Breast epithelium (tissue), 4 donors: ENCODE measurements around the gene BRCC3. TPM values are rescaled to one million over a fixed set of nuclear protein-coding genes. Genes with fewer than 3 reads are reported as not detected.

Source experiments
- DNase-seq, 2 donors: peaks; one replicate each; pipeline ENCODE4 v3.0.0-alpha.2; 2019; ENCODE audit warnings: low spot score in 2 of 2
- H3K27ac ChIP-seq, 2 donors: fragments of 200-600 bp; sonication (generic) in 1 of 2; one replicate each; pipeline ENCODE4 v1.5.1; 2016 to 2019; ENCODE audit warnings: mild to moderate bottlenecking in 1 of 2
- H3K27me3 ChIP-seq, 2 donors: fragments of 200-600 bp; sonication (generic) in 1 of 2; one replicate each; pipeline versions ENCODE4 v1.5.1 to v1.6.0; 2017 to 2019; ENCODE audit warnings: control low read depth in 1 of 2, mild to moderate bottlenecking in 1 of 2
- H3K36me3 ChIP-seq: fragments of 200-600 bp; one replicate; pipeline ENCODE4 v1.5.1; 2019
- H3K4me1 ChIP-seq, 2 donors: fragments of 200-600 bp; sonication (generic); one replicate each; pipeline ENCODE4 v1.5.1; 2016 to 2019; ENCODE audit warnings: control low read depth in 1 of 2
- H3K4me3 ChIP-seq, 3 donors: fragments of 200-600 bp; sonication (generic); 1 replicate in 2 of 3; 2 replicates in 1 of 3; pipeline ENCODE4 v1.5.1; 2016 to 2019; ENCODE audit warnings: mild to moderate bottlenecking in 3 of 3, moderate library complexity in 2 of 3
- H3K9me3 ChIP-seq, 2 donors: fragments of 200-600 bp; sonication (generic) in 1 of 2; one replicate each; pipeline ENCODE4 v1.5.1; 2016 to 2019; ENCODE audit warnings: control low read depth in 1 of 2
- CTCF ChIP-seq, 3 donors: fragments of 450-650 bp; IDR thresholded peaks; one replicate each; pipeline ENCODE4 v1.5.1; 2016 to 2017; ENCODE audit warnings: antibody characterized with exemption in 3 of 3, mild to moderate bottlenecking in 3 of 3, moderate library complexity in 3 of 3
- POLR2A ChIP-seq: fragments of 450-650 bp; IDR thresholded peaks from one replicate; pipeline ENCODE4 v1.6.1; 2016; ENCODE audit warnings: antibody characterized with exemption, mild to moderate bottlenecking, moderate library complexity
- POLR2AphosphoS5 ChIP-seq, 3 donors: sonication (generic); formaldehyde crosslinking; IDR thresholded peaks; one replicate each; pipeline ENCODE4 v1.6.1; 2017; ENCODE audit warnings: antibody characterized with exemption in 3 of 3
- intact Hi-C: fragments of 100-400 bp; cut with DNase I; formaldehyde crosslinking; loops from one replicate; pipeline ENCODE4 v1.15.1; 2023; ENCODE audit warnings: low total_unique reads
- total RNA-seq, 3 donors: library from RNA; depleted of rRNA; stranded (reverse); fragments of >200 nt; gene quantifications; one replicate each; pipeline ENCODE4 v1.1.0, GENCODE V29; 2016

The BRCC3 gene
- total RNA-seq, 3 donors from 2014 or later = 12.8 to 16.0 (median 13.1) TPM

GRCh38 chrX:155094468-155095061 is 23.3 kb downstream of the BRCC3 start:
- Histone ChIP-seq H3K9me3 (no peaks in the 10 kb centered on the region), H3K4me3 (no peak overlapping the region)
- intact Hi-C loops = no loop called here

GRCh38 chrX:155105919-155106318 is 34.6 kb downstream of the BRCC3 start:
- no peaks in the 10 kb centered on the region for H3K36me3 ChIP-seq
- TF ChIP-seq POLR2AphosphoS5 (IDR thresholded peaks at IDR 0.05) (no peak), CTCF (IDR thresholded peaks at IDR 0.05) (no peak), POLR2A (no peak)
- H3K27ac ChIP-seq = no peak overlapping the region
- no peak overlapping the region for H3K4me3 ChIP-seq
- no peaks in the 10 kb centered on the region for H3K4me1 ChIP-seq
- no peaks in the 10 kb centered on the region for H3K9me3 ChIP-seq
- no peak for DNase-seq
- H3K27me3 ChIP-seq = no peaks in the 10 kb centered on the region
- intact Hi-C loops = no loop called here

More at GRCh38 chrX:155094468-155095061, 23.3 kb downstream of the BRCC3 start:
- TF ChIP-seq CTCF (IDR thresholded peaks at IDR 0.05) (peak in 1 of 3 donors; percentile 41), POLR2A (no peak), POLR2AphosphoS5 (IDR thresholded peaks at IDR 0.05) (no peak)
- Histone ChIP-seq H3K36me3 (no peaks in the 10 kb centered on the region), H3K4me1 (no peaks in the 10 kb centered on the region), H3K27ac (no peak overlapping the region), H3K27me3 (no peaks in the 10 kb centered on the region)
- DNase-seq = no peak

- H3K4me3 ChIP-seq = no peak overlapping the region
- H3K9me3 ChIP-seq = peaks cover 0 to 10% of the 10 kb centered on the region in 2 donors
- intact Hi-C loops = no loop called here
- no peaks in the 10 kb centered on the region for H3K36me3 ChIP-seq
- H3K27me3 ChIP-seq = no peaks in the 10 kb centered on the region
- no peak for DNase-seq
- H3K27ac ChIP-seq = no peak overlapping the region
- no peak for TF ChIP-seq CTCF (IDR thresholded peaks at IDR 0.05)
- no peak for TF ChIP-seq POLR2A
- no peaks in the 10 kb centered on the region for H3K4me1 ChIP-seq
Measured at GRCh38 chrX:155108427-155108826, 37.1 kb downstream of the BRCC3 start.

DNA sequence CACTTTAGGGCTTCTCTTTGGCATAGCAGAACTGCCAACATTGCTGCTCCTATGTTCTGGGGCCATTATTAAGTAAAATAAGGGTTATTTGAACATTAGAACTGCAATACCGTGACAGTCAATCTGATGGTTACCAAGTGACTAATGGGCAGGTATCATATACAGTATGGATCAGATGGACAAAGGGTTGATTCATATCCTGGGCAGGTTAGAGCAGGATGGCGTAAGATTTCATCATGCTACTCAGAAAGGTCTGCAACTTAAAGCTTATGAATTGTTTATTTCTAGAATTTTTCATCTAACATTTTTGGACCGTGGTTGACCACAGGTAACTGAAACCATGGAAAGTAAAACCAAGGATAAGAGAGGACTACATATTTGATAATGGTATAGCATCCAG is 40.9 kb downstream of the BRCC3 start:
- TF ChIP-seq CTCF (IDR thresholded peaks at IDR 0.05) (no peak), POLR2A (no peak), POLR2AphosphoS5 (IDR thresholded peaks at IDR 0.05) (no peak)
- Histone ChIP-seq H3K36me3 (no peaks in the 10 kb centered on the region), H3K27ac (no peak overlapping the region), H3K9me3 (peaks cover 0 to 10% of the 10 kb centered on the region in 2 donors), H3K4me3 (no peak overlapping the region), H3K27me3 (no peaks in the 10 kb centered on the region), H3K4me1 (no peaks in the 10 kb centered on the region)
- DNase-seq = no peak
- intact Hi-C loops = no loop called here

- no peak for DNase-seq
- no peak for TF ChIP-seq POLR2AphosphoS5 (IDR thresholded peaks at IDR 0.05)
- TF ChIP-seq POLR2A = no peak
- Histone ChIP-seq H3K9me3 (peaks cover 0 to 10% of the 10 kb centered on the region in 2 donors), H3K4me3 (no peak overlapping the region), H3K36me3 (no peaks in the 10 kb centered on the region), H3K27me3 (no peaks in the 10 kb centered on the region), H3K27ac (no peak overlapping the region), H3K4me1 (no peaks in the 10 kb centered on the region)
- intact Hi-C loops = no loop called here
Measured at GRCh38 chrX:155113097-155113496, 41.8 kb downstream of the BRCC3 start.
